NCI-H226 (cell line): ENCODE data around the gene SMIM43.
"Not testable (repeated sequence)": the region's sequence is repeated elsewhere in the genome, so short reads cannot be mapped to it uniquely, and the experiment has no call there.

Experiments used
- DNase-seq: peaks from one replicate; pipeline ENCODE4 v3.0.0-alpha.2; 2015

The SMIM43 gene

DNA sequence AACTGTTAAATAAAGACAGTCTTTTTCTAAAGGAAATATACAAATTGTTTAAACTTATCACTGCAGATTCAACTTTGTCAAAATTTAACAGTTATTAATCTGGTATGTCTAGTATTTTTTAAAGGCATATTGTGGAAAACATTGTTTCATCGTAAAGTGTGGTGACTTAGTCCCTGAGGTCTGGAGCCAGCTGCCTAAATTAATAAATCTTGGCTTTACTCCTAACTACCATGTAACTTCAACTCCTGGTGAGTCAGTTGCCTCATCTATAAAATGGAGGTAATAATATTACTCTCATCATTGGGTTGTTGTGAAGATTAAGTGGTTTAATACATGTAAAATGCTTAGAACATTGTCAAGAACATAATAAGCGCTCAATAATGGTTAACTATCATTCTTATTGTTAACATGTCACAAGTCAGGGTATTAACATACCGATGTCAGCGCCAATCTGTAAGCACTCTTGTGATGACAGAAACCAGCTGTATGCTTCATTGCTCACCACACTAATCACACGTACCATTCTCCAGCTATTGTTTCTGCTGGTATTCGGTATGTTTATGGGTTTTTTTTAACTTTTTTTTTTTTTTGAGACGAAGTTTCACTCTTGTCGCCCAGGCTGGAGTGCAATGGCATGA lies 14.1 kb upstream of the SMIM43 start:
- DNase-seq: no peak

DNA sequence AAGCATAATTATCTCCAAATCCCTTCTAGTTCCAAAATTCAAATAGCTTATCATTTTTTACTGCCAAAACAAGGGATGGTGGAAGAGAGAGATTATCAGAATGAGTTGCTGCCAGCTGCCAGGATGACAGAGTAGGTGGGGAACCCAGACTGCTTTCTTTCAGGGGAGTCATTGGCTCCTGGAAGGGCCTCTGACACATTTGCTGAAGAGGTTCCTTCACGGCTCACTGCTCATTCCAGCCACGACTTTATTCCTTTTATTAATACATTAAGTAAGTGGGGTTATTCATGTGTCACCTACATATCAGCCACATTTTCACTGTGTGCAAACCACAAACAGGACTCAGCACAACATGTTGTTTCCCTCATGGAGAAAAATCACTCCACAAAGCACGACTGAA lies 12.7 kb upstream of the SMIM43 start:
- DNase-seq: no peak

DNA sequence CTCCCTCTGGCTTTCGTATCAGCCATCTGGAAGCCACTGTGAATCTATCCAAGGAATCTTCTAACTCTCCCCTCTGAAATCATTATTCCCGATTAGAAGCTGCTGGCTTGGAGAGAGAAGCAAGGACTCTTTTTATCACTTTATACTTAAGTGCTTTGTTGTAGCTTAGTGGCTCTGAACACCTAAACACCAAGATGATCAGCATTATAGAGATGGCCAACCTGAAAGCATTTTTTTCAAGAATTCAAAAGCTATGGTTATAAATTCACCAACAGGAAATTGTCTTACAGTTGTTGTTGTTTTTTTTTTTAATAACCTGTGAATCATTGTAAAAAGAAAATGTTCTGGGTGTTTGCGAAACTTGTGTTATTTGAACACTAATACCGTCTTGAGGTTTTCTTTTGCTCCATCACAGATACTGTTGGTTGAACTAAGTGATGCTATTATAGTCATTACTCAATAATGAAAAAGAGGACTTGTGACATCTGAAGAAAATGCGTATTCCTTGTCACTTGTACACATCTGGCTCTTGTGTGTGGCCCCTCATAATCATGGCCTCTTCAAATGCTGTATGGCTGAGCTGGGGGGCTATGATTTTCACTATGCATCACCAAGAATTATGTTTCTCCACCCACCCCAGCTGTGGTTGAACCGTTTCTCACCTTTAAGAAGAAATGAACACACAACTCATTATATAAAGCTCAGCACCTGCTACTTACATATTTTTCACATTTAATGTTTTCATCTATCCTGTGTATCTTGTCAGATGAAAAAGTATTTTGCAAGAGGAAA lies 11.8 kb upstream of the SMIM43 start:
- no peak for DNase-seq

DNA sequence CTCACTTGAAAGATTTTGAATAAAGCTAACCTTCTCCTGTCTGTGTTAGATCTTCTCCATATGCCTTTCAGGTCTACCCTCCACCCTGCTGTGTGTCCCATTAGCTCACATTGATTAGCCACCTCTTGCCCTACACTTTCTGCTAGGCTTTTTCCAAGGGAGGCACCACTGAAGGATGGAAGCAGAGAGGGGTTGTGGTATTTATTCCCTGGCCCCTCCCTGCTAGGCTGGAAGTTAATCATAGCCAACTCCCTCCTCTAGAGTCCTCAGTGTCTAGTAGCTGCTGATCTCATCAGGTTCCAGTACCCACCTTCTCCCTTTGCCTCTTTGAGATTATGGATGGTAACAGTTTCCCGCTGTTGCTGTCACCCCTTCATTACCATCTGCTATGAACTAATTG lies 8.9 kb upstream of the SMIM43 start:
- DNase-seq: peak; percentile 22

DNA sequence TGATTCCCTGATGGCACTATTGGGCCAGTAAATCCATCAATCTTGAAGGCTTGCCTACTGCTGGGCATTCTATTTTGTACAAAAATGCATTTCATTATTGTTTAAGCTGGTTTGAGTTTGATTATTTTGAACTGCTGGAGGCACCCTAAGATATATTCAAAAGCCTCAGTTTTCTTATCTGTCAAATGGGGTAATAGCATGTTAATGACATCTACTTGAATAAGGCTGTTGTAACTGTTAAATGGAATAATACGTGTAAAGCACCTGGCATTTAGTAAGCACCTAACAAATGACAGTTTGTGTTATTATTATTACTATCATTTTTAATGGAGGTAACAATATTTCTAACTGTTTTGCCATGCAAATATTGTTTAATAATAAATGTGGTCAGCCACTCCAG lies 6.9 kb upstream of the SMIM43 start:
- no peak for DNase-seq

DNA sequence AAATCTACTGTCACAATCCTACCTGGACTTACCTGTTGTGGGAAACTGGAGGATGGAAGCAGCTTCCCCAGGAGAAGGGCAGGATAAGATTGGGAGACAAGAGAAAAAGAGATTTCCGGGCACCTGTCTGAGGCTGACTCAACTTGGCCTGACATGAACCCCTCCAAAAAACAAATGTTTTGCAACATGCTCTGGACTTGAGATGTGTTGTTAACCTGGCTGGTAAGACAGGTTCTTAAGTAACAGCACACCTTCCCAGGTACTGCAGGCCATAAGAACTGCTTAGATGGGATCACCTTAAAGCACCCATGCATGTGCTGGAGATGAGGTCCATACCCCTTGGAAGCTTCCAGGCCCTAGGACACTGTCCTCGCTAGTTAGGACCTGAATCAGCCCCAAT lies 4.4 kb upstream of the SMIM43 start:
- no peak for DNase-seq

DNA sequence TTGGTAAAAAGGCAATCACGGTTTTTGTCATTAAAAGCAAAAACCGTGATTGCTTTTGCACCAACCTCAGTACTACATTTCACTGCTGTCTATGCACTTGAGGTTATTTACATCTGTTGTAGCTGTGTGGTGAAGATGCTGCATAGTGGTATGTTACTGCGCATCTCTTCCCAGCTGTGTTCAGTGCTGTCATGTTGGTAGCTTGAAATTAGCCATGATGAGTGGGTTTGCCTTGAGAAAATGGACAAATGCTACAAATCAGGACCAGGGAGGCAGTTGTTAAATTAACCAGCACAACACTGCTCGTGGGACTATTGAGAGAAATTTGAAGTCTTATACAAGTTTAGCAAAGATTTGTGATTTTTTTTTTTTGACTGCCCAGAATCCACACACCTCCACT lies 2.2 kb upstream of the SMIM43 start:
- DNase-seq: no peak

DNA sequence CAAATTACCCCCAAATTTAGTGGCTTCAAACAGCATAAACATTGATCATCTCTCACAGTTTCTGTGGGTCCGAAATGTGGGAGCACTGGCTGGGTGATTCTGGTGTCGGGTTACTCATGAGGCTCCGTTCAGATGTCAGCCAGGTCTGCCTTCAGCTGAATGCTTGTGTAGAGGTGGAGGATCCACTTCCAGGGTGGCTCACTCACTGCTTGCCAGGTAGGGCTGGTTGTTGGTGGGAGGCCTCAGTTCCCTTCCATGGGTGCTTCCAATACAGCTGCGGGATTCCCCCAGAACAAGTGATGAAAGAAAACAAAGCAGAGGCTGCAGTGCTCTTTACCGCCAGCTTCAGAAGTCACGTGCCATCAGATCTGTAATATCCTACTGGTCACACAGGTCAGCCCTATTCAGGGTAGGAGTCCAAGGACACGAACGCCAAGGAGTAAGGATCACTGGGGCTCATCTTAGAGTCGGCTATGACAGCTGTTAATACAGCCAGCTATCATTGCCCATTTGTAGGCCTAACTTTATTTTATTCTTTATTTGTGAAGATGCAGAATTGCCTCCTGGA lies 1.1 kb upstream of the SMIM43 start:
- no peak for DNase-seq

DNA sequence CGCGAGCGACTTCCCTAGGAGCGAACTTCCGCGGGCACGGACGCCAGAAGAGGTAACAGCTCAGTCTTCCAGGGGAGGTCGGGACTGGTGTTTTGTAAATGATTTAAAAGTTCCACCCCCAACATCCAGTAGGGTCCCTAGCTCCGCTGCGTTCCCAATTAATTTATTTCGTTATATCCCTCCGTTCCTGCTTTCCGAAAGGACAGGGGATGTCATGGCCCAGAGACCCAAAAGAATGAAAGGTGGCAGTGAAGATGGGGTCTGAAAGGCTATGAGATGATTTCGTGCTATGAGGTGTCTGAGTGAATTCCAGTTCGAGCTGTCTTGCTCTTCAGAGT lies 373 bp upstream of the SMIM43 start:
- DNase-seq: no peak

DNA sequence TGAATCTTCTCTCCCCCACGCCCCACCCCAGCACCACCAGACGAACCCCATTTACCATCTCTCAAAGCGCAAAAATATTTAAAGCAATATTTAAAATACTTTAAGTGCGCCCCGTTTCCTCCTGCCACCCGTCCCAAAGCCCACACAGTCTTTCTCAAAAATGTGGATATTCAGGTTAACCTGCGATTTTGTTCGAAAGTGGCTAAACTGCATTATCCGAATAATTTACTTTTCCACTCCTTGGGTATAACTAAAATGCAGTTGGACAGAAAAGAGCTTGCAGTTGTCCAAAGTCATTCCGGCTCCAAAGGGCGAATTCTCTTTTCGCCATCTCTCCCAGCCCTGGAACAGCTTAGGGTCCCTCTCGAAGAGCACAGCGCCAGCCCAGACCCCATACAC lies 662 bp downstream of the SMIM43 start:
- DNase-seq: no peak

DNA sequence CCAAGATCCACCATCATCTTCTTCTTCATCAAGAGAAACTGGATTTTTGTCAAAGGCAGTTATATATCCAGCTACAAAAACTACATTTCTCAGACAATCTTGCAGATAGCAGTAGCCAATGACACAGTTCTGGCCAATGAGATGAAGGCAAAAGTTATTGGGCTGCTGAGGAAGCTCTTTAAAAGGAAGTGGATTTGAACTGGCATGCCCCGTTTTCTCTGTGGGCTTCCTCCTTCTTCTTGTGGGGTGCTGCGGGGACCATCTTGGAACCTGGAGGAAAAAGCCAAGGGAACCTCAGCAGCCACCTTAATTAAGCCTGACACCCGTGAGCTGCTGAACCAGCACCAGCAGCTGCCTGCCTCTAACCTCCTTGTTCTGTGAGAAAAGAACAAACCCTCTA lies 4.8 kb downstream of the SMIM43 start:
- DNase-seq: no peak

DNA sequence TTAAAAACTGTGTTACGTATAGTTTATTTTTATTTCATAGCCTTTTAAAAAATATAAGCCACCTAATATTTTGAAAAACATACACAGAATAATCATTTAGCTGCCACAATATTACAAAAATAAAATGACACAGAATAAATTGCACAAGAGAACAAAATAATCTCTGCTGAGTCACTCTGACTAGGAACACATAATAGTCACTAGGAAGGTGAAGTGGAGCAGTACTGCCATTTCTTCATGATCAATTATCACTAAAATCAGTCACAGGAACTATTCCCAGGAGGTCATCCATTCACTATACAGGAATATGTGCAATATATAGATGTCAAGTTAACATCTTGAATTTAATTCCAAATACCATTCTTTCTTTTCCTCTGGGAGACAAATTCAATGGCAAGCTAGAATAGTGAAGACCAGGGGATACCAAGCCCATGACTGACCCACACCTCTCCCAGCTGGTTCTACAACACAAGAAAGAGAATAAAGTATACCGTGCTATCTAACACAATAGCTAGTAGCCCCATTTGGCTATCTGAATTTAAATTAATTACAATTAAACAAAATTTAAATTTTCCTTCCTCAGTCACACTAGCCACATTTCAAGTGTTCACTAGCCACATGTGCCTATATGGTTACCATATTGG lies 5.9 kb downstream of the SMIM43 start:
- no peak for DNase-seq

DNA sequence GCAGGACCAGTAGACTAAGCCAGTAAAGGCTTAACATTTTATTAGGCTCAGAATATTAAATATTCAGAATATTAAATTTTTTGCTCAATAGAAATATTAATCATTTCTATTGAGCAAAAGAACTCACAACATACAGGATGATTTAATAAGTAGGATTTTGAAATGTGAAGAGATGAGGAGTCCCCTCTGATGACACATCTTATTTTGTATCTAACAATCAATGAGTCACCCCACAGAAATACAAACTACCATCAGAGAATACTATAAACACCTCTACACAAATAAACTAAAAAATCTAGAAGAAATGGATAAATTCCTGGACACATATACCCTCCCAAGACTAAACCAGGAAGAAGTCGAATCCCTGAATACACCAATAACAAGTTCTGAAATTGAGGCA lies 12.8 kb downstream of the SMIM43 start:
- not testable (repeated sequence) for DNase-seq

DNA sequence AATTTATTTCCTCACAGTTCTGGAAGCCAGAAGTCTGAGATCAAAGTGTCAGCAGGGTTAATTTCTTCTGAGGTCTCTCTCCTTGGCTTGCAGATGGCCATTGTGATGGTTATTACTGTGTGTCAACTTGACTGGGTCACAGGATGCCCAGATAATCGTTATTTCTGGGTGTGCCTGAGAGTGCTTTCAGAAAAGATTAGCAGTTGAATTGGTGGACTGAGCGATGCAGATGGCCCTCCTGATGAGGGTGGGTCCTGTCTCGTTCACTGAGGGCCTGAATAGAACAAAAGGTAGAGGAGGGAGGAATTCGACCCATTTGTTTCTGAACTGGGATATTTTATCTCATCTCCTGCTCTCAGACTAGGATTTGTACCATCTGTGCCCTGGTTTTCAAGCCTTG lies 15.7 kb downstream of the SMIM43 start:
- no peak for DNase-seq

DNA sequence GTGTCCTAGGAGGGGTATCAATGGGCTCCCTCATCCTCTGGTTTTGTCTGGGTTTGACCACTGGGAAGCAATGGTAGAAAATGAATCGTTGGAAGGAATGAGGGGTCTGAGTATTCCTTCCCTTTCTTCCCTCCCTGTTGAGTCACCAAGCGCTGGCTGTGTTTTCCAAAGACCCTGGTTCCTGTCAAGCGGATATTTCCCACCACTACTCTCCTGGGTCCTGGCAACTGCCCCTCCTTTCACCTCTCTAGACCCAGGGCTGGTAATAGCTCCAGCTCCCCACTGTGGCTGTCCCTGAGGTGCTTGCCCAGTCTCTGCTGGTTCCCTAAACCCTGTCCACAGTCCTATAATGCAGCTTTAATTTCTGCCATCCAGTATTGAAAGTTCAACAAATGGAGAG lies 22.2 kb downstream of the SMIM43 start:
- DNase-seq: no peak

DNA sequence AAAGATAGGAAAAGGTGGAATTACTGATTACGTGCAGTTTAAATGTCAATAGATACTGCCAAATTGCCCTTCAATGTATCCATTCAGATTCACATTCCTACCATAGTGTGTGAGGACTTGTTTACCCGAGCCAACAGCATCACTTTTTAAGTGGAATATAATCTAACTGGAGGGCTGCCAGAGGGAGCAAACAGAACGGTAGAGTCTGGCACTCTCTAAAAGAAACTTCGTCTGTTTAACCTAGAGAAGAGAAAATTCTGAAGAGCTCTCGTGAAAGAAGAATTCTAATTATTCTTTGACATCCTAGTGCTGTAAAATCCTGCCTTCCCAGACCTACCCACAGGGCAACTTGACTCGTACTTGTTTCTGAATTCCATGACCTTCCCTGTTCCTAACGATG lies 23.2 kb downstream of the SMIM43 start:
- DNase-seq: no peak

DNA sequence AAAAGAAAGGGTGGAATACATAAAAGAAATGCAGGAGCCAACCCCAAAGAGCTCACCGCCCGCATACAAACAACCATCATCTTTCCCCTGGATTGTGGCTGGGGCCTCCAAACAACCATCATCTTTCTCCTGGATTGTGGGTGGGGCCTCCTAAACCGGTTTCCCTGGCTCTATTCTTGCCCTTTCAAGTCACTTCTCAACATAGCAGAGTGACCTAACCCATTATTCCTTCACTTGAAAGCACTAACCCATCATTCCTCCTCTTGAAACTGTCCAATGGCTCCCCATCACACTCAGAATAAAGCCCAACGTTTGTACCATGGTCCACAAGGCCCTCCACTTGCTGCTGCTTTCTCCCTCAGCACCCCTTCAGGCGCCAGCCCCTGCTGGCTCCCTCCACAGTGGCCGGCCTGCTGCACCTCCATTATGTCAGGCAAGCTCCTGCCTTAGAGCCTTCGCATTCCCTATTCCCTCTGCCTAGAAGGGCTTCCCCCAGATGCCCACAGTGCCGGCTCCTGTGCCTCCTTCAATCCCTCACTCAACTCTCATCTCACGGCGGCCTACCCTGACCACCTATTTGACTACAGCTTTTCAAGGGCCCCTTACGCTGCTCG lies 24.1 kb downstream of the SMIM43 start:
- no peak for DNase-seq

DNA sequence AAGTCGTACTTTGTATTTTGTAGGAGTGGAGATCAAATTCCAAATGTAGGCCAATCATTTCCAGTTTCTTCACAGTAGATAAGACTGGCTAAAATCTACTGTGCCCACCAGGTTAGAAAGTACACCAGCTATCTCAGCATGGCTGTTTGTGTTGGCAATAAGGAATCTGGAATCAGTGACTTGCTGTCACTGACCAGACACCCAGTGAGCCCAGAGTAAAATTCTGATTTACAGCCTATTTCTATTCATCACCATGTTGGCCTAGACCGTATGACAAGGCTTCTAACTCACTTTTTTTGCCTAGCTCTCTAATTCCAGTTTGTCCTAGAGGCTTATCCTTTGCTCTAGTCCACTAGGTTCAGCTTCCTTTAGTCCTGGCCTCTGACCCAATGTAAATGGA lies 25.4 kb downstream of the SMIM43 start:
- no peak for DNase-seq

DNA sequence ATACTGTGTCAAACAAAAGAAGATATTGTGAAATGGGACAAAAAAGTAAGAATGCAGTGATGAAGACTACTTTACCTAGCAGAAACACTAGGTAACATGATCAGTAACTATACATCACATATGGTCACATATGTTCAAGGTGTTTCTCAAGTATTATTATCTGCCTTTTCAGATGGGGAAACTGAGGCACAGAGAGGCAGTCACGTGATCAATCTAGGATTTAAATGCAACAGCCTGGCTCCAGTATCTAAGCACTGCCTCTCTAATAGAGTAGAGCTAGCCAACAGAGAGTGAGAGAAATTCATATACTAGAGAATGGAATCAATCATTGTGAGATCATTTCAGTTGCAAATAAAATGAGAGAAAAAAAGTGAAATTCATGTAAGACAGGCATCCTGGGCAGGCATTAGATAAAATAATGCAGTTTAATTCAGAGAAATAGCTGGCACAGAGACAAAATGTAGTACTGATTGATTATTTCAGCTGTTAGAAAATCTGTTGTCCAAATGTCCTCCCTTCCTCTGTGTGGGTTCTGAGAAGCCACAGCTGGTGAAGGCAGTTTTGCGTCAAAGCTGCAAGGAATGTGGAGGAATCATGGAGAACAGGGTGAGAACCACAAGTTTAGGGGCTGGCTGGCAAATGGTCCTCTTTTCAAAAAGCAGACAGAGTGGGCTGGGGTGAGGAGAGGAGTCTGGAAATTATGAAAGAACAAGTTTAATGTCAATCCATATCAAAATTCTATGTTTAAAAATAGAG lies 26.0 kb downstream of the SMIM43 start:
- no peak for DNase-seq

DNA sequence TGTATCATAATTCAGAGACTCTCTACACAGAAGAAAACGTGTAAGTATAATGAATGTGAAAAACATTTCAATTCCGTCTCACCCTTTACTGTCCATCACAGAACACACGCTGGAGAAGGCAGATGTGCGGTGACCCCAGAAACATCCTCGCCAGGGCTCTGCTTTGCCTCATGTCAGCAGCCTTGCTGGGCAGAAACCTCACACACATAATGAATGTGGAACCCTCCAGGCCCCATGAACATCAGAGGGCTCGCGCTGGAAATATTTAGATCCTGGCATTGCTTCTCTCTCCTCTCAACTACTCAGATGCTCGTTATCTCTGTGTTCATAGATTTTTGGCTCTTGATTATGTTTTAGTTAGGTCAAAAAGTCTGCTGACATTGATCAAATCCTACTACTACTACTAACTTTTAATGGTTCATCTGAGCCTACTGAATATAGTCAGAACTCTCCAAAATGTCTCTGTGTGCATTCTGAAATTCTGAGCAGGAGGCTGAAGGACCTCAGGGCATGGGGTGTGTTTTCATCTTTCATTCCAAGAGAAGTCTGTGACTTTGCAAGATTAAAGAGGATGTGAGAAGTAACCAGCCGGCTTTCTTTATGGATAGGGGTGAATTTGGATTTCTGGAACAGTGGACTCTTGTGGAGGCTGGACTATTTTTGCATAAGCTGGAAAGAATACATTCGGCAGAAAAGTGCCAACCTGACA lies 27.0 kb downstream of the SMIM43 start:
- no peak for DNase-seq

DNA sequence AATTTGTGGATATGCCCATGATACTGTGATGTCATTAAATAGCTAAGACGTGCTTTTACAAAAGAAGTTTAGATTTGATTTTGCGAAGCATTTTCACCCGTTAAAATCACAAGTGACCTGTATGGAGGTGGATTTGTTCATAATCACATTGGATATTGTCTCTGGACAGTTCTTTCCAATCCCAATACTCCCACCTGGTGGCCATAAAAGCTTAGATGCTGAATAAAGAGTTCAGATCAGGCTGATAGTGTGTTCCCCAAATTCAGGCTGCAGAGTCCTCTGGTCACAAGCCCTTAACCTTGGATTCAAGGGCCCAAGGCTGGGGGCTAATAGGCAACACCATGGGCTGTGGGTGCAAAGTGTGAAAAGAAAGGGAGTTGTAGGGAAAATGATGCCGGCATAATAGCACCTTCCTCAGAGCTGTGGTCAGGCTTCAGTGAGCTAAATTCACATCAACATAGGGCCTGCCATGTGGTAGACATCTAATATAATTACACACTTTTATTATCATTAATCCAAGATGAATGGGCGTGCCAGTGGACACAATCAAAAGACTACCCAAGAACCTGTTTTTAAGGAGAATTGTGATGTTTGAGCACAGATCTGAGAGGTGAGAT lies 28.1 kb downstream of the SMIM43 start:
- peak; percentile 41 for DNase-seq

DNA sequence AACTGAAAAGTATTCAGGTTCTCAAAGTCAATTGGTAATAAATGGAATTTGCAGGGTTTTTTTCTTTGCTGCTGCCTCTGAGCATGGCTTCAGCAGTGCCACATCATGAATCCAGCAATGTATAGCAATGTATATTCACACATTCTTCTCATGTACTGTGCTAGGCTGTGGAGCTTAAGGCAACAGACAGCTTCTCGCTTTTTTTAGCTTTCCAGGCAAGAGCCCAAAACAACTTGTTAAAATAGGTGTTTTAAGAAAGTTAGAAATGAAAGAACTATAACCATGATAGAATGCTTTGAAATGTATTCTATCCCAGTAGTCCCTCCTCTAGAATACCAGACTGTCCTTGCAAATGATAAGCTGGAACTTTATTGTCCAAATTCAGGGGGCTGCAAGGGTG lies 30.4 kb downstream of the SMIM43 start:
- no peak for DNase-seq
